ENCODE data around the gene STOX2.

The STOX2 gene

DNA sequence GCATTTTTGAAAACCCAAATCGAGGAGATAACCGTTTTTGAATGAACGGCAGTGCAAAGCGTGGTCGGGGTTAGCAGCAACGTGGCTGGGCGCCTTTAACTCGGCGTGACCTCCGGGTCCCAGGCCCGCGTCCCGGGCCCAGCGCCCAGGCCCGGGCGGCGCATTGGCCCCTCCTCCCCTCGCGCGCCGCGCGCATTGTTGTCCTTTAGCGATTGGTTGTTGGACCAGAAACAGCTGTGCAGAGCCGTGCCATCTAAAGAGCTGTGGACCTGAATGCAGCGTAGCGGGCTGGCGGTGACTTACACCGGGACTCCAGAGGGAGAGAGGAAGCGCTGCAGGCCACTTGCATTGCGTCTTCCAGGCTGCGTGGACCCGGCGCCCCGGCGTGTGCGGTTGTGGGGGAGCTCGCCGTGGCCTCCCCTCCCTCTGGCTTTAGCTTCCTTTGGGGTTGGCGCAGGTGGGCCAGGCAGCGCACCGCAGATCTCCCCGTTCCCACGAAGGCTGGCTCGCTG lies at the start of gene STOX2:
STOX2 (plus strand) TSS at position 227 of the 512 bp plus-strand sequence. CDS start 1,484 bp downstream, outside the sequence.
- peak; percentile 83 for DNase-seq

DNA sequence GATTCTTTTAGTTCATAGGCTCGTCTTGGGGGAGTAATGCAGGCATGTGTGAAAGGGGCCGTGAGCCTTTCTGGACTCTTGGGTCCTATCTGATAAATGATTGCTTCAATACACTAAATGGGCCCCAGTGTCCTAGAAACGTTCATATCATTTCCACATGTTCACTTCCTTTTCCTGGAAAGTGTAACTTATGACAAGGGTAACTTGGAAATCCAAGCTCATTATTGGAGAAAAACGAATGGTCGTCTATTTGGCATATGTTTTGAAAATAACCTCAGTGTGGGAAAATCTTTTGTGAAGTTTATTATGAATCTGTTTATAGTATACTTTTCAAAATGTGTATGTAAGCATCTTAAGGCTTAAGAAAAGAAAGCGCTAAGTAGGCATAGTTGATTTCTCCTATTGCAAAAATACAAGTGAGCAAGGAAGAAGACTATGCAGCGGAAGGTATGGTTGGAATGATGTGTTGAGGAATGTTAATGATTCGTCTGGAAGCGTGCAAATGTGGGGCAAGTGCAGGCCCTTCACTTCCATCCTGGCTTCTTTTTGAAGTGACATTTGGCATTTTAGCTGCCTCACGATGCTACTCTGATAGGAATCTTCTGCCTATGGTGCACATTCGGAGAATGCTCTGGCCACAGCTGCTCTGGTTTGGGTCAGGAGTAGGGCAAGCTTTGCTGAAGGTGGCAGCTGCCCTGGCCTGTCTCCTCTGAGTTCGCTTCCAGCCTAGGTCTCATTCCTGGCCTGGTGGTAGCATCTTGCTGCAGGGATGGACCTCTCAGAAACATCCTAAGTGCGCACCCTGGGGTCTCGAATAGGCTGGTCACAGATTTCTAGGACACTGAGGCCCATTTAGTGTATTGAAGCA lies 49.5 kb upstream of the STOX2 start:
- no peak for DNase-seq

GRCh38 chr4:183857040-183857439 lies 48.1 kb upstream of the STOX2 start:
- no peak for DNase-seq

- DNase-seq = no peak
Measured at GRCh38 chr4:183858011-183858615, 47.0 kb upstream of the STOX2 start.

DNA sequence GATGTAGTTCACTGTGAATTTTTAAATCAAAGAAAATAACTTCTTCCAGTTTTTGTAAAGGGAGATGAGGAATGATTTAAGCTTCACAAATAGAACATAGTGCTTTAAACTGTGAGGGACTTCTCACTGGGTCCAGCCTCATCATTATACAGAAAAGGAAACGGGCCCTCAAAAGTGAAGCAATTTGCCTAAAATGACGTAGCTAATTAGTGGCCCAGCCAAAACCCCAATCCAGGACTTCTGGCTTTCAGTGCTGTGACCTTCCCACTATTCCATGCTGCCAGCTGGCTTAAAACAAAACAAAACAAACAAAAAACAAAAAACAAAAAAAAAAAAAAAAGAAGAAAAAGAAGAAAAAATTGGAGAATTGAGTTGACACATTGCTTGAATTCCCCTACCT lies 45.0 kb upstream of the STOX2 start:
- no peak for DNase-seq

DNA sequence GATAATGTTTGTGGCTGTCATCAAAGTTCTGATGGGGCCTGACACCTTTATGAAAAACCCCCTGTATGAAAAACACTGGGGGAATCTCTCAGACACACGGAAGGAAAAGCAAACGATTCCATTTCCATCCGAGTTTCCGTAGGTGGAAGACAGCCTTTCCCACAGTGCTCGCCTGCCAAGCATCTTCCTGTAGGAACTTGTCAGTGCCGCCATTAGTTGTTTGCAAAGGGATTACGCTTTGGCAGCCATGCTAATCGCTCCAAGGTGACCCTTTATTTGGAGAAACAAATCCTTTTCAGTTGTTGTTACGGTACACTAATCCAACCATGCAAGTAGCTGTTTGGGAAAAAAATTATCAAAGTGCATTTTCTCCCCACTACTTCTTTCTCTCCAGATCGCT lies 44.4 kb upstream of the STOX2 start:
- peak; percentile 48 for DNase-seq

- DNase-seq = no peak
Measured at GRCh38 chr4:183861426-183861825, 43.7 kb upstream of the STOX2 start.

- DNase-seq = no peak
Measured at GRCh38 chr4:183863155-183863825, 41.8 kb upstream of the STOX2 start.

- DNase-seq = no peak
Measured at GRCh38 chr4:183867247-183867646, 37.9 kb upstream of the STOX2 start.

GRCh38 chr4:183870997-183871396 lies 34.1 kb upstream of the STOX2 start:
- DNase-seq = no peak

- no peak for DNase-seq
Measured at GRCh38 chr4:183871581-183871980, 33.5 kb upstream of the STOX2 start.

- no peak for DNase-seq
Measured at GRCh38 chr4:183872531-183872930, 32.6 kb upstream of the STOX2 start.

GRCh38 chr4:183873409-183874185 lies 31.5 kb upstream of the STOX2 start:
- DNase-seq = no peak

DNA sequence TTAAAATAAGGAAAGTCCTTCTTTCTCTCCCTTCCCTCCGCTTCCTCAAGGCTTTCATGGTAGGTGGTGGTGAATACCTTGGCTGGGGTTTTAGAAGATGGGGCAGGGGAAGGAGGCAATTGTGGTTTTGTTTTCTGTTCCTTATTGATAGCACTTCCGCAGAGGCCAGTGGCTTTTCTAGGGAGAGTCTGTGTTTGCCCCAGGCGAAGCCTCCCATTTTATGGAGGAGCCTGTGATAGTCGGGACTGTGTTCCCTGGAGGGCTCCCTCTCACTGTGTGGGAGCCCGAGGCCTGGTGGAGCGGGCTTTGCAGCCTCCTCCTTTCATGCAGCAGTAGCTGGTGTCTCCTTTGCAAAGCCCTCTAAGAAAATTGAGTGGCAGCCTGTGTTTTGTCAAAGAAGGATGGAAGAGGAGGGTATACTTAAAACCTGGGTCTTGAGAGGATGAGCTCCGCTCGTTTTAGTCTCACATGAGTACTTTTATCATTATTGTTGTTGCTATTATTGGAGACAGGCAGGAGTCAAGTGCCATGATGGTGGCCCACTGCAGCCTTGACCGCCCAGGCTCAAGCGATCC lies 29.8 kb upstream of the STOX2 start:
- no peak for DNase-seq

DNA sequence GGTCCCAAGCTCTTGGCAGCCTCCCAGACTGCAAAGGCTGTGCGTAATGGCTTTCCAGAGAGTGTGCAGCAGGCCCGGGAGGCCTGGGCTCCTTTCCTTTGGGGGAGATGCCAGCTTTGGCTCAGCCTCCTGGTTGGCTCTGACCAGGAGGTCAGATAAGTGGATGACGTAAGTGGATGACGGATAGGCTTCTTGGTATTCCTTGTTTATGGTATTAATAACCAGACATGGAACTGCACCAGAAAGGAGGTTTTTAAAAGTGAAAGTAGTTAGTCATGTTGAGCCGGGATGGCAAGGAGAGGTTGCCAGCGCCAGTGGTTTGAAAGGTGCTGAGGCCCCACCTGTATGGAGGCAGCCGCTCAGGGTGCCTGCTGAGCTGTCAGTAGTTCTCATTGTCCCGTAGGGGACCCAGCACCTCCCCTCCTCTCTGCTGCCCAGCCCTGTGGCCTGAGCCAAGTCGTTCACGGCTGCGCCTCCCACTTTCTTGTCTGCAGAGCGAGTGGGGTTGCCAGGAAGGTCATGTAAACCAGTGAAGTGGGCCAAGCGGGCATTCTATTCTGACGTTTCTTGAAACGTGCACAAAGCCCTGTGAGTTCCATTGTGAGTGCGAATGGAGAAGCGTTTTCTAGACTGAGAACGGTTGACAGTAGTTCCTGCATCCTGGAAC lies 28.7 kb upstream of the STOX2 start:
- DNase-seq = peak; percentile 84

DNA sequence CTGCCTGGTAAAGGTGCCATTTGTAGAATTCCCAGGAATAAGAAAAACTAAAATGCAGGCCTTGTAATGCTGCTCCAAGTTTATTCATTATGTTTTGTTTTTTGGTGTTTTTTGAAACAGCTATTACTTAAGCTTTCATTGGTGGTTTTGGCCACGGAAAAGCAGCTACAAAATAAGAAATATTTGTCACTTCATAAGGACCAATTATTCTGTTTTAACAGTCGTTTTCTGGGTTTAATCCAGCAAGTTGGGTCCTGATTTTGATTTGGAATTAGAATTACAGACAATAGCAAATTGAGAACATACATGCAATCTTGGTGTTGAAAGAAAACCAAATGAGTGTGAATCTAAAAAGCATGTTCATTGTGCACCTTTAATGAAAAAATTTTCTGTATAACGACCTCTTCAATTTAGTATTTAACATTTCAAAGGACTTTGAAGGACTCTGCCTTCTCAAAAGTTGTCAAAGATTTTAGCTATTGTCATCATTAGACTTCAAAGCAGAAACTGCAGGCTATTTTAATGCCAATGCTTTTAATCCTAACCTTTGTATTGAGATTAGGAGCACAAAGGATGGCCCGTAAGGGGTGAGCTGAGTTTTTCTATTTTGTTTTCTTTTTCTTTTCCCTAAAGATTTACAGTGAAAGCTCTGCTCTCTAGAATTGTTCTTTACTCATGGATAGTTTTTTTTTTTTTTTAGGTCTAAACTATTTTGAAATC lies 26.7 kb upstream of the STOX2 start:
- no peak for DNase-seq

- DNase-seq = no peak
Measured at GRCh38 chr4:183885205-183885720, 19.8 kb upstream of the STOX2 start.

GRCh38 chr4:183887351-183887750 lies 17.8 kb upstream of the STOX2 start:
- no peak for DNase-seq

- no peak for DNase-seq
Measured at GRCh38 chr4:183888564-183888963, 16.5 kb upstream of the STOX2 start.

GRCh38 chr4:183889190-183889589 lies 15.9 kb upstream of the STOX2 start:
- DNase-seq = no peak

- DNase-seq = no peak
Measured at GRCh38 chr4:183897193-183897592, 7.9 kb upstream of the STOX2 start.
